PC-9 (cell line): ENCODE results near the gene CXorf51A.
"Not testable (repeated sequence)": the region's sequence is repeated elsewhere in the genome, so short reads cannot be mapped to it uniquely, and the experiment has no call there.

ENCODE experiments used
- EZH2 ChIP-seq: fragments of 200-600 bp; sonication (generic); IDR thresholded peaks from 2 replicates; pipeline ENCODE4 v1.8.0; 2017; ENCODE audit warnings: antibody characterized with exemption, low read depth
- TF ChIP-seq, protein P1 (sequence below): fragments of 200-600 bp; sonication (generic); conservative IDR thresholded peaks from 2 replicates; pipeline ENCODE4 v1.6.1; 2017; ENCODE audit warnings: mixed run types, antibody characterized with exemption, mild to moderate bottlenecking, moderate library complexity

GRCh38 chrX:146809471-146809870 is 5.1 kb downstream of the CXorf51A start, which contains the start of gene CXorf51B:
- TF ChIP-seq, protein P1, sequence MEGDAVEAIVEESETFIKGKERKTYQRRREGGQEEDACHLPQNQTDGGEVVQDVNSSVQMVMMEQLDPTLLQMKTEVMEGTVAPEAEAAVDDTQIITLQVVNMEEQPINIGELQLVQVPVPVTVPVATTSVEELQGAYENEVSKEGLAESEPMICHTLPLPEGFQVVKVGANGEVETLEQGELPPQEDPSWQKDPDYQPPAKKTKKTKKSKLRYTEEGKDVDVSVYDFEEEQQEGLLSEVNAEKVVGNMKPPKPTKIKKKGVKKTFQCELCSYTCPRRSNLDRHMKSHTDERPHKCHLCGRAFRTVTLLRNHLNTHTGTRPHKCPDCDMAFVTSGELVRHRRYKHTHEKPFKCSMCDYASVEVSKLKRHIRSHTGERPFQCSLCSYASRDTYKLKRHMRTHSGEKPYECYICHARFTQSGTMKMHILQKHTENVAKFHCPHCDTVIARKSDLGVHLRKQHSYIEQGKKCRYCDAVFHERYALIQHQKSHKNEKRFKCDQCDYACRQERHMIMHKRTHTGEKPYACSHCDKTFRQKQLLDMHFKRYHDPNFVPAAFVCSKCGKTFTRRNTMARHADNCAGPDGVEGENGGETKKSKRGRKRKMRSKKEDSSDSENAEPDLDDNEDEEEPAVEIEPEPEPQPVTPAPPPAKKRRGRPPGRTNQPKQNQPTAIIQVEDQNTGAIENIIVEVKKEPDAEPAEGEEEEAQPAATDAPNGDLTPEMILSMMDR, result not testable (repeated sequence)
- not testable (repeated sequence) for TF ChIP-seq EZH2
